Measurements from ENCODE around the gene GRK6.
"Not testable (repeated sequence)": the region's sequence is repeated elsewhere in the genome, so short reads cannot be mapped to it uniquely, and the experiment has no call there.

The GRK6 gene

GRCh38 chr5:177471610-177472356 lies 45.3 kb downstream of the GRK6 start:
- DNase-seq (ENCODE audit: low spot score) = no peak

GRCh38 chr5:177472460-177473442 lies 46.3 kb downstream of the GRK6 start:
- no peak for DNase-seq (ENCODE audit: low spot score)

GRCh38 chr5:177473443-177474001 lies 47.0 kb downstream of the GRK6 start, which contains the start of gene DBN1:
TSS of gene DBN1 (minus strand) at chr5:177473634. CDS start at chr5:177473521, 113 bp downstream.
- no peak for DNase-seq (ENCODE audit: low spot score)

DNA sequence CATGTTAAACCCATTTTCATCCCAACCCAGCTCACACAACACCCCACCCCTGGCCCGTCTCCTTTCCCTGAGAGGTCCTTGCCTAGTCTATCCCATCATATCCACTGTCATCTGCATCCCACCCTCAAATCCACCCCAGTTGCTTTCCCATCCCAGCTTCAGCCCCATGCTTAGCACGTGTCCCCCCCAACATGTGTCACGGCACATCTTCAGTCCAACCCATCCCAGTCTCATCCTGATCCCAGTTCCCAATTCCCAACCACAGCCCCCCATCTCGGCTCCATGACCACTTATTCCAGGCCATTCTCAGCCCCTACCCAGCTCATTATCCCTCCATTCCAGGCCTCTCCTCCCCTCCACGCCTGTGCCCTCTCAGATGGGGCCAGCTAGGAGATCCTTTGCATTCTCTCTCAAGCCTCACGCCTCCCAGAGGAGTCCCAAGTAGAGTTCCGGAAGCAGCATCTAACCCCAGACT lies 47.6 kb downstream of the GRK6 start:
- no peak for DNase-seq (ENCODE audit: low spot score)

GRCh38 chr5:177474846-177475562 lies 48.5 kb downstream of the GRK6 start:
- no peak for DNase-seq (ENCODE audit: low spot score)

- DNase-seq (ENCODE audit: low spot score) = no peak
Measured at GRCh38 chr5:177475563-177476427, 49.3 kb downstream of the GRK6 start.

DNA sequence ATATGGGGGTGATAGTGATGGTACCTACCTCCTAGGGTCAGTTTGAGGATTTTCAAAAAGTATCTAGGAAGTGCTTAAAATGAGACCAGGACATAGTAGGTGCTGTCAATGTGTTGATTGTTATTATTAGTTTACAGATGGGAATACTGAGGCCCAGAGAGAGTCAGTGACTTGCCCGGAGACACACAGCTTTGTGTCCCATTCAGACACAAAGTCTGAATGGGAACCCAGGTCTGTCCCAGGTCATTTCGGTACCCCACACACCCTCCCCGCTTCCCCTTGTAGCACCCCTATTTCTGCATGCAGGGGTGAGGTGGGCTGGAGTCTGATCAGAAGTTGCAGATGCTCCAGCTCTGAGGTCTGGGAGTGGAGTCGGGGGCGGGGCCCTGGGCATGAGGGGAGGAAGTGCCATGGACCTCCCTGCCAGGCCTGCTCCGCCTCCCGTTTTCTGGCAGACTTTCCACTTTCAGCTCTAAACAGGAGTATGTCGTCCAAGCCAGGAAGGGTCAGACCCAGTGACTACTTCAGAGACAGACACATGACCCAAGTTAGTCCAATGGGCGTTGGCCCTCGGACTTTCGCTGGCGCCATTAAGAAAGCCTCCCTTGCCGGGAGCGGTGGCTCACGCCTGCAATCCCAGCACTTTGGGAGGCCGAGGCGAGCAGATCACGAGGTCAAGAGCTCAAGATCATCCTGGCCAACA lies 50.2 kb downstream of the GRK6 start:
- DNase-seq (ENCODE audit: low spot score) = no peak

- DNase-seq (ENCODE audit: low spot score) = no peak
Measured at GRCh38 chr5:177477701-177478477, 51.4 kb downstream of the GRK6 start.

GRCh38 chr5:177478711-177479646 lies 52.5 kb downstream of the GRK6 start:
- DNase-seq (ENCODE audit: low spot score) = no peak

DNA sequence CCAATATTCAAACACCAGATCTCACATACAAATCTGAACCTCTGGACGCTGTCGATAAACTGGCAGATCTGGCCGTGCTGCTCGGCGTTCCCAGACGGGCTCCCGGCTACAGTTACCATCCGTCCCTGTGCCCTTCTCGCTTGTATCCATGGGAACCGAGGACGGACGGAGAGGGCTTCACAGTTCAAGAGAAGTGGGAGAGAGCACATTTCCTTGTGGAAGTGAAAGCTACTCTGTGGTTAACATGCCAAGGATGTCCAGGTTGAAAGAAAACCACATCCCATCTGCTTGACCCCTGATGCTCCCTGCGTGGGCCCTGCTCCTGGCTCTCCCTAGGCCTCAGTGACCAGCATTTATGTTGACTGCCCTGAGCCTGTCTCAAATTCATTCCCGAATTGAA lies 53.3 kb downstream of the GRK6 start:
- DNase-seq (ENCODE audit: low spot score) = no peak

DNA sequence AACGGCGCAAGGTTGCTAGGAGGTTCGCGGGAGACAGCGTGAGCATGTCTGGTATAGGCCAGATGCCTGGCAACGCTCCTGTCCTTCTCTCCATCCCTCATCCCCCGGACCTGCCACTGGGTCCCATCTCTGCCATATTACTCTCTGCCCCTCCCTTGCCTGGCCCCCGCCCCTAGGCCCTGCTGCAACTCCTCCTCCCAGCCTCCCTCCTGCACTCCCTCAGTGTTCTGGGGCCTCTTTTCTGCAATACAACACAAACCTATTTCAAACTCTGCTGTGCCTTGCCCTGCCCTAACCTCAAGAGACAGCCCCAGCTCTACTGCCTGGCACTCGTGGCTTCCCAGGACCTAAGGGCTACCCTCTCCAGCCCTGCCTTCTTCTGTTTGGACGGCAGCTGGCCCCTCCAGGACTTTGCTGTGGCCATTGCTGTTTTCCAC lies 55.9 kb downstream of the GRK6 start:
- no peak for DNase-seq (ENCODE audit: low spot score)

- no peak for DNase-seq (ENCODE audit: low spot score)
Measured at GRCh38 chr5:177483042-177483441, 56.6 kb downstream of the GRK6 start.

GRCh38 chr5:177483994-177484901 lies 57.8 kb downstream of the GRK6 start:
- DNase-seq (ENCODE audit: low spot score) = no peak

- no peak for DNase-seq (ENCODE audit: low spot score)
Measured at GRCh38 chr5:177484902-177485549, 58.5 kb downstream of the GRK6 start.

DNA sequence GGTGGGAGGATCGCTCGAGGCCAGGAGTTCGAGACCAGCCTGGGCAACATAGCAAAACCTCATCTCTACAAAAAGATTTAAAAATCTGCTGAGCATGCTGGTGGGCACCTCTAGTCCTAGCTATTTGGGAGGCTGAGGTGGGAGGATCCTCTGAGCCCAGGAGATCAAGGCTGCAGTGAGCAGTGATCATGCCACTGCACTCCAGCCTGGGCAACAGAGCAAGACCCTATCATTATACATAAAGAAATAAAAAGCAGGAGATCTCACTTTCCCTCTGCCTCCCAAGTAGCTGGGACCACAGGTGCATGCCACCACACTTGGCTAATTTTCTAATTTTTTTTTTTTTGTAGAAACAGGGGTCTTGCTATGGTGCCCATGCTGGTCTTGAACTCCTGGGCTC lies 59.3 kb downstream of the GRK6 start:
- DNase-seq (ENCODE audit: low spot score) = not testable (repeated sequence)

DNA sequence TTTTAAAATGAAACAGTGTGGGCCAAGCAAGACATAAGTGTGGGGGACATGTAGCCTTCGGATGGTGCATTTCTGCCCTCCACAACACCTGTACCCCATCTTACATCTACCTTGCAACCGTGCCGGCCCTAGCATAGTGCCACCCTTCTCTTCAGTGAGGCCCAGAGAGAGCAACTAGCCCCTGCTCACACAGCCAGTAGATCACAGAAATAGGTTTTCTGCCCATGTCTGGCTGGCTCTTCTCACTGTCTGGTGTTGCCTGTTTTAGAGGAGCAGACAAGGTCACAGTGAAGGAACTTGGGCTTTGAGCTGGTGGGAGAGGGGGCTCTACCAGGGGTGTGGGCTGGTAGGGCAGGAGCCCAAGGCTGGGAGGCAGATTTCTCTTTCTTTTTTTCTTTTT lies 59.8 kb downstream of the GRK6 start:
- DNase-seq (ENCODE audit: low spot score) = no peak

- DNase-seq (ENCODE audit: low spot score) = no peak
Measured at GRCh38 chr5:177487144-177487543, 60.7 kb downstream of the GRK6 start.

All from globus pallidus (tissue), 1 donor.